H1 (cell line): ENCODE data around the gene ATP6AP1. TPM values are rescaled to one million over a fixed set of nuclear protein-coding genes. Genes with fewer than 3 reads are reported as not detected.

ENCODE experiments used
- CTCF ChIA-PET: fragments of 300-600 bp; sonication (Branson Sonifier 250); formaldehyde crosslinking; loops from one replicate; lab custom pipeline; 2021; ENCODE audit not compliant: partially characterized antibody; lab: Charles Lee
- POLR2A ChIA-PET: fragments of 300-600 bp; sonication (Branson Sonifier 250); formaldehyde crosslinking; loops from one replicate; lab custom pipeline; 2021; ENCODE audit warnings: inconsistent platforms; ENCODE audit not compliant: partially characterized antibody; lab: Charles Lee
- DNase-seq, 2 experiments: peaks; one replicate each; pipeline versions ENCODE4 v3.0.0 to v3.0.0-alpha.2; 2010 to 2022; ENCODE audit warnings: low spot score in 2 of 2, low read depth in 1 of 2, mixed read lengths in 1 of 2
- FAIRE-seq: peaks from 2 replicates; lab custom pipeline; 2011; peaks lifted over from hg19 to GRCh38; lab: Jason Lieb, UNC
- H2AFZ ChIP-seq: 2 replicates; pipeline ENCODE4 v1.8.1; 2012; ENCODE audit warnings: low read length, inconsistent platforms
- H2AK5ac ChIP-seq: 2 replicates; pipeline ENCODE4 v1.6.1; 2013; ENCODE audit warnings: low read depth, low read length
- H2BK120ac ChIP-seq: replicated peaks from 2 replicates; pipeline ENCODE3; 2013; ENCODE audit warnings: low read depth, low read length, inconsistent platforms
- H2BK12ac ChIP-seq: 2 replicates; pipeline ENCODE4 v1.6.1; 2013; ENCODE audit warnings: low read depth, low read length
- H2BK15ac ChIP-seq: 2 replicates; pipeline ENCODE4 v1.6.1; 2013; ENCODE audit warnings: low read length
- H2BK20ac ChIP-seq: 2 replicates; pipeline ENCODE4 v1.6.1; 2013; ENCODE audit warnings: low read length
- H2BK5ac ChIP-seq: 2 replicates; pipeline ENCODE4 v1.6.1; 2013; ENCODE audit warnings: low read depth, low read length
- H3K14ac ChIP-seq: 2 replicates; pipeline ENCODE4 v1.6.1; 2013; ENCODE audit warnings: inconsistent platforms; ENCODE audit not compliant: insufficient read length
- H3K18ac ChIP-seq: 2 replicates; pipeline ENCODE4 v1.6.1; 2013; ENCODE audit warnings: low read length; ENCODE audit errors: extremely low read depth
- H3K23ac ChIP-seq: 2 replicates; pipeline ENCODE4 v1.6.1; 2013; ENCODE audit warnings: inconsistent platforms; ENCODE audit not compliant: insufficient read length
- H3K23me2 ChIP-seq: 2 replicates; pipeline ENCODE4 v1.6.1; 2013; ENCODE audit warnings: low read depth, low read length
- H3K27ac ChIP-seq: 2 replicates; pipeline ENCODE4 v1.6.1; 2011; ENCODE audit warnings: low read depth, low read length, inconsistent platforms
- H3K27me3 ChIP-seq, 4 experiments: replicated peaks in 1 of 4; 1 replicate in 1 of 4; 2 replicates in 3 of 4; pipeline versions ENCODE4 v1.6.1 to v1.8.1; 2011 to 2013; ENCODE audit warnings: low read length in 3 of 4, mild to moderate bottlenecking in 3 of 4, inconsistent platforms in 2 of 4, mixed read lengths in 2 of 4, moderate library complexity in 1 of 4; ENCODE audit not compliant: control insufficient read depth in 3 of 4, insufficient read depth in 3 of 4; ENCODE audit errors: extremely low read depth in 1 of 4
- H3K36me3 ChIP-seq, 4 experiments: 2 replicates each; pipeline versions ENCODE4 v1.6.1 to v1.8.1; 2011 to 2013; ENCODE audit warnings: mild to moderate bottlenecking in 4 of 4, low read length in 3 of 4, moderate library complexity in 2 of 4, control low read depth in 1 of 4, inconsistent platforms in 1 of 4; ENCODE audit not compliant: insufficient read depth in 4 of 4, control insufficient read depth in 2 of 4
- H3K4ac ChIP-seq: replicated peaks from 2 replicates; pipeline ENCODE3; 2013; ENCODE audit warnings: low read length, low read depth, mixed read lengths, inconsistent platforms; ENCODE audit not compliant: insufficient read length
- H3K4me1 ChIP-seq, 4 experiments: replicated peaks in 1 of 4; 1 replicate in 1 of 4; 2 replicates in 3 of 4; pipeline versions ENCODE4 v1.6.1 to v1.8.1; 2011 to 2013; ENCODE audit warnings: low read length in 3 of 4, inconsistent platforms in 2 of 4, mixed read lengths in 1 of 4; ENCODE audit not compliant: insufficient read depth in 4 of 4, control insufficient read depth in 3 of 4
- H3K4me2 ChIP-seq, 2 experiments: 2 replicates each; pipeline versions ENCODE4 v1.6.1 to v1.8.1; 2011 to 2013; ENCODE audit warnings: low read depth in 2 of 2, low read length in 2 of 2, control low read depth in 1 of 2, inconsistent platforms in 1 of 2, mild to moderate bottlenecking in 1 of 2; ENCODE audit not compliant: insufficient read depth in 1 of 2
- H3K4me3 ChIP-seq, 4 experiments: fragments of 200-600, 300-600 bp in 1 of 4; sonication (generic), shearing (Covaris generic), sonication (Bioruptor Twin) in 1 of 4; 2 replicates each; pipeline versions ENCODE4 v1.5.1 to v1.8.1; 2011 to 2016; ENCODE audit warnings: low read length in 4 of 4, low read depth in 3 of 4, control low read depth in 2 of 4, inconsistent platforms in 2 of 4, mild to moderate bottlenecking in 2 of 4, mixed read lengths in 1 of 4, moderate library complexity in 1 of 4; ENCODE audit not compliant: insufficient read depth in 2 of 4; ENCODE audit errors: extremely low read depth in 1 of 4
- H3K56ac ChIP-seq: replicated peaks from 2 replicates; pipeline ENCODE3; 2013; ENCODE audit warnings: low read depth, mild to moderate bottlenecking, mixed read lengths, low read length, inconsistent platforms; ENCODE audit not compliant: insufficient read length
- H3K79me1 ChIP-seq: 2 replicates; pipeline ENCODE4 v1.6.1; 2013; ENCODE audit warnings: low read depth, low read length, control low read depth
- H3K79me2 ChIP-seq, 2 experiments: 2 replicates each; pipeline versions ENCODE4 v1.6.1 to v1.8.1; 2012 to 2013; ENCODE audit warnings: low read length in 2 of 2, mild to moderate bottlenecking in 2 of 2, inconsistent platforms in 1 of 2; ENCODE audit not compliant: insufficient read depth in 2 of 2, control insufficient read depth in 1 of 2
- H3K9ac ChIP-seq, 4 experiments: replicated peaks in 1 of 4; 1 replicate in 1 of 4; 2 replicates in 3 of 4; pipeline versions ENCODE4 v1.6.1 to v1.8.1; 2011 to 2013; ENCODE audit warnings: low read depth in 3 of 4, low read length in 3 of 4, control low read depth in 2 of 4, mild to moderate bottlenecking in 2 of 4, moderate library complexity in 2 of 4, inconsistent platforms in 1 of 4; ENCODE audit errors: extremely low read depth in 1 of 4
- H3K9me3 ChIP-seq, 2 experiments: 2 replicates each; pipeline versions ENCODE4 v1.6.1 to v1.8.1; 2012 to 2013; ENCODE audit warnings: mild to moderate bottlenecking in 2 of 2, moderate library complexity in 2 of 2, control low read depth in 1 of 2, inconsistent platforms in 1 of 2, low read depth in 1 of 2, low read length in 1 of 2, mixed read lengths in 1 of 2; ENCODE audit not compliant: insufficient read depth in 2 of 2
- H4K20me1 ChIP-seq, 2 experiments: replicated peaks in 1 of 2; 2 replicates each; pipeline versions ENCODE3 to v1.8.1; 2011 to 2013; ENCODE audit warnings: inconsistent platforms in 2 of 2, low read length in 2 of 2, mild to moderate bottlenecking in 1 of 2; ENCODE audit not compliant: insufficient read depth in 2 of 2, control insufficient read depth in 1 of 2
- H4K5ac ChIP-seq: 2 replicates; pipeline ENCODE4 v1.6.1; 2013; ENCODE audit warnings: low read length, low read depth, mixed read lengths, inconsistent platforms; ENCODE audit not compliant: insufficient read length
- H4K8ac ChIP-seq: 2 replicates; pipeline ENCODE4 v1.8.0; 2013; ENCODE audit warnings: mild to moderate bottlenecking, moderate library complexity, low read length, inconsistent platforms; ENCODE audit not compliant: insufficient read depth; ENCODE audit errors: extremely low read depth
- H4K91ac ChIP-seq: replicated peaks from 2 replicates; pipeline ENCODE3; 2013; ENCODE audit warnings: low read length, mixed read lengths, inconsistent platforms; ENCODE audit not compliant: insufficient read length
- BCL11A ChIP-seq, 2 experiments: IDR thresholded peaks; one replicate each; pipeline ENCODE4 v1.6.1; 2011; ENCODE audit warnings: low read depth in 2 of 2, low read length in 2 of 2, mild to moderate bottlenecking in 2 of 2
- CBX5 ChIP-seq: fragments of 300-800, 300-1000 bp; sonication (generic); IDR thresholded peaks from 2 replicates; pipeline ENCODE4 v1.7.1; 2016; ENCODE audit warnings: antibody characterized with exemption, low read length, low read depth
- KDM1A ChIP-seq: fragments of 200-600, 300-600 bp; sonication (generic); IDR thresholded peaks from 2 replicates; pipeline ENCODE4 v1.7.1; 2016; ENCODE audit warnings: mild to moderate bottlenecking, low read length, borderline replicate concordance
- POLR2A ChIP-seq, 2 experiments: IDR thresholded peaks; 1 replicate in 1 of 2; 2 replicates in 1 of 2; pipeline ENCODE4 v1.6.1; 2011; ENCODE audit warnings: low read depth in 2 of 2, low read length in 2 of 2, mild to moderate bottlenecking in 2 of 2; ENCODE audit errors: control extremely low read depth in 1 of 2
- RAD21 ChIP-seq, 2 experiments: IDR thresholded peaks in 1 of 2; conservative IDR thresholded peaks in 1 of 2; 2 replicates each; pipeline ENCODE4 v1.6.1; 2011; ENCODE audit warnings: low read depth in 2 of 2, low read length in 2 of 2, improper control_type of control experiment in 1 of 2, inconsistent platforms in 1 of 2, mild to moderate bottlenecking in 1 of 2, moderate library complexity in 1 of 2
- RNF2 ChIP-seq: fragments of 200-900, 300-1000 bp; sonication (generic); IDR thresholded peaks from 2 replicates; pipeline ENCODE4 v1.7.1; 2016; ENCODE audit warnings: borderline replicate concordance, low read depth, mild to moderate bottlenecking, antibody characterized with exemption, low read length; ENCODE audit not compliant: poor library complexity, severe bottlenecking; ENCODE audit errors: missing control alignments
- SUZ12 ChIP-seq: fragments of 200-600 bp; sonication (generic); IDR thresholded peaks from 2 replicates; pipeline ENCODE4 v1.6.1; 2012; ENCODE audit warnings: mild to moderate bottlenecking, inconsistent platforms, low read length, moderate library complexity, mixed read lengths
- TBP ChIP-seq: IDR thresholded peaks from 2 replicates; pipeline ENCODE4 v1.6.1; 2011; ENCODE audit warnings: low read depth, low read length, improper control_type of control experiment
- TCF12 ChIP-seq: IDR thresholded peaks from 2 replicates; pipeline ENCODE4 v1.6.1; 2011; ENCODE audit warnings: low read depth, mild to moderate bottlenecking, low read length
- WGBS, 2 experiments: shearing (Covaris generic) in 1 of 2; methylation state at CpG; one replicate each; pipeline versions ENCODE4 v1.1.6 to v1.1.7; 2013 to 2015; ENCODE audit warnings: low lambda C conversion rate in 2 of 2, mixed read lengths in 2 of 2, inconsistent platforms in 1 of 2, low coverage in 1 of 2, missing lambda C conversion rate in 1 of 2; ENCODE audit not compliant: insufficient replicate concordance in 2 of 2, insufficient coverage in 1 of 2, insufficient read length in 1 of 2; ENCODE audit errors: extremely low coverage in 1 of 2, missing lambda C conversion rate in 1 of 2; 5-methylcytosine and 5-hydroxymethylcytosine counted together
- polyA plus RNA-seq, 7 experiments: library from polyadenylated mRNA; depleted of rRNA in 3 of 7; stranded (reverse) in 5 of 7; unstranded in 2 of 7; fragments of >200 nt in 5 of 7; fragments of 200-250 nt in 2 of 7; gene quantifications; 1 replicate in 5 of 7; 2 replicates in 1 of 7; 4 replicates in 1 of 7; pipeline versions ENCODE4 v1.2.1 to v1.2.3, GENCODE V29; 2011 to 2013; ENCODE audit warnings: missing spikeins in 2 of 7, mixed read lengths in 2 of 7
- total RNA-seq: library from RNA; stranded (reverse); fragmentation: NEBNext Ultra II Directional; extraction: Animal tissue kit (Norgen Biotek cat#: 25700); gene quantifications from 2 replicates; pipeline ENCODE4 v1.2.1, GENCODE V29; 2021
- TF ChIP-seq, protein P1 (sequence below): IDR thresholded peaks from 2 replicates; pipeline ENCODE4 v1.6.1; 2012; ENCODE audit warnings: low read length, inconsistent platforms
- TF ChIP-seq, protein P2 (sequence below): IDR thresholded peaks from 2 replicates; pipeline ENCODE4 v1.6.1; 2012; ENCODE audit warnings: inconsistent platforms

ATP6AP1 gene
- total and polyA plus RNA-seq, 2 of the 8 experiments (the other 6 are each of a cell fraction or from before 2014, with no cell fraction given) = 44.6 to 80.8 TPM

DNA sequence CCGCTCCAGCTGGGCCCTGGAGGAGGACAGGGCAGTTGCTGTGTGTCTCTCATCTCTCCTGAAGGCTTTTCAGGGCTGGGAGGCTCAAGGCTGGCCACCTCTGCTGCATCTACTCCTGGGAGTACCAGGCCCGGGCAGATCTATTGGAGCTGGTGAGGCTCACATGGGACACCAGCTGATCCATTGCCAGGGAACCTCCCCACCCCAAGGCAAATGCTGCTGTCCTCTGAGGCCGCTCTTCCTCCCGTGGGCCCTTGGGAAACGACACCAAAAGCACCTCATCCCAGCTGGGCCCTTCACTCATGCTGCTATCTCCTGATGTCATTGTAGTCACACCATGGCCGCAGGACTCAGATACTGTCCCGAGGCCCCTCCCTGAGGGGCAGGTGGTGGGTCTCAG, 54.3 kb downstream of the ATP6AP1 start:
- 94% methylated on average over 7 of the region's 7 CpGs; no CpG with 5 or more reads in 1 of the 2 experiments for WGBS, 2 experiments
- no peak overlapping the region for H4K8ac ChIP-seq
- no peaks in the 10 kb centered on the region for H3K9me3 ChIP-seq
- DNase-seq = no peak
- peaks cover 3% of the 10 kb centered on the region; the same call in 1 of the 2 replicates for H3K23me2 ChIP-seq
- H3K79me1 ChIP-seq = no peaks in the 10 kb centered on the region
- no peak overlapping the region for H3K23ac ChIP-seq
- H3K36me3 ChIP-seq = peaks cover 0 to 13% (median 0%) of the 10 kb centered on the region in 4 experiments; a peak in 2 of 8 replicates
- H3K9ac ChIP-seq = no peak overlapping the region
- no peak overlapping the region for H2BK120ac ChIP-seq
- ChIA-PET CTCF (interaction anchor here (1.0 to 2.1 kb wide), 4 partner anchors 33 to 51 kb away, joined by 3 to 8 read pairs (median 4); no protein-coding TSS in a partner anchor), POLR2A (interaction anchor here (1.0 to 1.2 kb wide), 2 partner anchors 47 to 85 kb away, joined by 3 read pairs; partner anchors contain the start of gene RPL10)
- peaks cover 0 to 2% of the 10 kb centered on the region in 2 experiments for H4K20me1 ChIP-seq
- no peak overlapping the region for H3K4ac ChIP-seq
- no peak overlapping the region for H4K91ac ChIP-seq
- H3K4me1 ChIP-seq = peaks cover 0 to 6% (median 2%) of the 10 kb centered on the region in 4 experiments; a peak in 4 of 7 replicates
- H3K4me2 ChIP-seq = no peak overlapping the region
- H3K27me3 ChIP-seq = no peaks in the 10 kb centered on the region
- H2AFZ ChIP-seq = no peak overlapping the region
- no peak overlapping the region for H2BK15ac ChIP-seq
- H3K27ac ChIP-seq = no peak overlapping the region
- no peak for FAIRE-seq
- H3K4me3 ChIP-seq = no peak overlapping the region
- H4K5ac ChIP-seq = no peak overlapping the region
- no peak overlapping the region for H2BK5ac ChIP-seq
- no peak overlapping the region for H2BK20ac ChIP-seq
- no peak overlapping the region for H3K14ac ChIP-seq
- H2AK5ac ChIP-seq = no peak overlapping the region
- no peak overlapping the region for H3K56ac ChIP-seq
- H3K18ac ChIP-seq = no peak overlapping the region
- H2BK12ac ChIP-seq = no peak overlapping the region
- H3K79me2 ChIP-seq = no peaks in the 10 kb centered on the region
- TF ChIP-seq, protein P1, sequence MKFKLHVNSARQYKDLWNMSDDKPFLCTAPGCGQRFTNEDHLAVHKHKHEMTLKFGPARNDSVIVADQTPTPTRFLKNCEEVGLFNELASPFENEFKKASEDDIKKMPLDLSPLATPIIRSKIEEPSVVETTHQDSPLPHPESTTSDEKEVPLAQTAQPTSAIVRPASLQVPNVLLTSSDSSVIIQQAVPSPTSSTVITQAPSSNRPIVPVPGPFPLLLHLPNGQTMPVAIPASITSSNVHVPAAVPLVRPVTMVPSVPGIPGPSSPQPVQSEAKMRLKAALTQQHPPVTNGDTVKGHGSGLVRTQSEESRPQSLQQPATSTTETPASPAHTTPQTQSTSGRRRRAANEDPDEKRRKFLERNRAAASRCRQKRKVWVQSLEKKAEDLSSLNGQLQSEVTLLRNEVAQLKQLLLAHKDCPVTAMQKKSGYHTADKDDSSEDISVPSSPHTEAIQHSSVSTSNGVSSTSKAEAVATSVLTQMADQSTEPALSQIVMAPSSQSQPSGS = no peak
- TF ChIP-seq TBP (no peak), RAD21 (IDR thresholded peaks at IDR 0.05 in 1 of 2, conservative IDR thresholded peaks at IDR 0.05 in 1 of 2; ENCODE audit: low read depth in 2 of 2, low read length in 2 of 2) (no peak), TCF12 (no peak), POLR2A (IDR thresholded peaks at IDR 0.05; ENCODE audit: control extremely low read depth in 1 of 2, low read depth in 2 of 2, low read length in 2 of 2) (no peak), CBX5 (no peak), RNF2 (no peak), KDM1A (no peak), BCL11A (IDR thresholded peaks at IDR 0.05; ENCODE audit: low read depth in 2 of 2, low read length in 2 of 2) (no peak), SUZ12 (no peak)
- TF ChIP-seq, protein P2, sequence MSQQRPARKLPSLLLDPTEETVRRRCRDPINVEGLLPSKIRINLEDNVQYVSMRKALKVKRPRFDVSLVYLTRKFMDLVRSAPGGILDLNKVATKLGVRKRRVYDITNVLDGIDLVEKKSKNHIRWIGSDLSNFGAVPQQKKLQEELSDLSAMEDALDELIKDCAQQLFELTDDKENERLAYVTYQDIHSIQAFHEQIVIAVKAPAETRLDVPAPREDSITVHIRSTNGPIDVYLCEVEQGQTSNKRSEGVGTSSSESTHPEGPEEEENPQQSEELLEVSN = no peak
